G401.6 (cell line): Measurements from ENCODE around the gene CACNG6.
"Not testable (repeated sequence)": the region's sequence is repeated elsewhere in the genome, so short reads cannot be mapped to it uniquely, and the experiment has no call there.

ENCODE experiments used
- FAIRE-seq: peaks from 2 replicates; lab custom pipeline; 2012; peaks lifted over from hg19 to GRCh38; lab: Jason Lieb, UNC

The CACNG6 gene

GRCh38 chr19:54002495-54003315 lies 11.3 kb downstream of the CACNG6 start:
- FAIRE-seq, result no peak

- FAIRE-seq, result no peak
Measured at GRCh38 chr19:54009440-54009839, 18.0 kb downstream of the CACNG6 start.

GRCh38 chr19:54010474-54010873 lies 19.0 kb downstream of the CACNG6 start:
- no peak for FAIRE-seq

GRCh38 chr19:54011507-54012211 lies 20.2 kb downstream of the CACNG6 start:
- FAIRE-seq, result no peak

GRCh38 chr19:54013866-54014265 lies 22.4 kb downstream of the CACNG6 start:
- FAIRE-seq, result no peak

GRCh38 chr19:54014920-54015560 lies 23.6 kb downstream of the CACNG6 start:
- FAIRE-seq, result no peak

GRCh38 chr19:54017261-54017660 lies 25.8 kb downstream of the CACNG6 start:
- FAIRE-seq, result no peak

GRCh38 chr19:54021363-54021762 lies 29.9 kb downstream of the CACNG6 start:
- FAIRE-seq, result no peak

GRCh38 chr19:54021932-54022331 lies 30.5 kb downstream of the CACNG6 start:
- FAIRE-seq, result no peak

- FAIRE-seq, result no peak
Measured at GRCh38 chr19:54023191-54023590, 31.8 kb downstream of the CACNG6 start.

GRCh38 chr19:54024660-54025059 lies 33.2 kb downstream of the CACNG6 start:
- FAIRE-seq, result no peak

GRCh38 chr19:54026656-54027055 lies 35.2 kb downstream of the CACNG6 start:
- FAIRE-seq, result no peak

- no peak for FAIRE-seq
Measured at GRCh38 chr19:54029301-54029700, 37.9 kb downstream of the CACNG6 start.

GRCh38 chr19:54029930-54030490 lies 38.6 kb downstream of the CACNG6 start:
- FAIRE-seq, result no peak

- FAIRE-seq, result peak; percentile 77
Measured at GRCh38 chr19:54030895-54031586, 39.6 kb downstream of the CACNG6 start.

GRCh38 chr19:54035215-54036178 lies 44.1 kb downstream of the CACNG6 start:
- FAIRE-seq, result no peak

GRCh38 chr19:54036542-54036941 lies 45.1 kb downstream of the CACNG6 start:
- FAIRE-seq, result not testable (repeated sequence)

GRCh38 chr19:54040003-54040402 lies 48.6 kb downstream of the CACNG6 start:
- no peak for FAIRE-seq

- peak; percentile 97 for FAIRE-seq
Measured at GRCh38 chr19:54041969-54042606, 50.7 kb downstream of the CACNG6 start.

GRCh38 chr19:54042989-54043388 lies 51.6 kb downstream of the CACNG6 start:
- no peak for FAIRE-seq
